ENCODE measurements around the gene DICER1.

GRCh38 chr14:95065411-95065810 is 91.9 kb downstream of the DICER1 start:
- TF ChIP-seq CTCF (conservative IDR thresholded peaks at IDR 0.05; ENCODE audit: low read length): no peak
- no peak for TF ChIP-seq EZH2phosphoT487 (IDR thresholded peaks at IDR 0.05; ENCODE audit: borderline replicate concordance)

Measured in Loucy (cell line).